Psoas muscle (tissue), 8 donors: ENCODE data around the gene NEK10. TPM values are rescaled to one million over a fixed set of nuclear protein-coding genes. Genes with fewer than 3 reads are reported as not detected.
"Not testable (repeated sequence)": the region's sequence is repeated elsewhere in the genome, so short reads cannot be mapped to it uniquely, and the experiment has no call there.

Experiments used
- ATAC-seq, 4 donors: fragments of 200-7000 bp; cut with Tn5 transposase; one replicate each; pipeline ENCODE4 v1.9.1; 2020; ENCODE audit warnings: moderate library complexity in 3 of 4, mild to moderate bottlenecking in 2 of 4
- DNase-seq, 2 donors: peaks; one replicate each; pipeline ENCODE4 v3.0.0-alpha.2; 2020
- H3K27ac ChIP-seq: fragments of 200-600 bp; one replicate; pipeline ENCODE4 v1.8.0; 2022
- H3K27me3 ChIP-seq, 3 donors: fragments of 200-600 bp in 1 of 3; one replicate each; pipeline versions ENCODE4 v1.6.1 to v1.8.0; 2013 to 2022; ENCODE audit warnings: low read length in 2 of 3, mild to moderate bottlenecking in 2 of 3, moderate library complexity in 1 of 3; ENCODE audit not compliant: insufficient read depth in 3 of 3
- H3K36me3 ChIP-seq, 2 donors: fragments of 200-600 bp in 1 of 2; one replicate each; pipeline versions ENCODE4 v1.6.1 to v1.8.0; 2013 to 2022; ENCODE audit warnings: low read depth in 1 of 2, mild to moderate bottlenecking in 1 of 2, moderate library complexity in 1 of 2; ENCODE audit not compliant: insufficient read depth in 1 of 2
- H3K4me1 ChIP-seq: fragments of 200-600 bp; one replicate; pipeline ENCODE4 v1.8.0; 2022
- H3K4me3 ChIP-seq: fragments of 200-600 bp; one replicate; pipeline ENCODE4 v1.8.0; 2022; ENCODE audit warnings: mild to moderate bottlenecking
- H3K9me3 ChIP-seq: fragments of 200-600 bp; one replicate; pipeline ENCODE4 v1.8.0; 2022
- CTCF ChIP-seq: fragments of 200-600 bp; IDR thresholded peaks from one replicate; pipeline ENCODE4 v1.8.0; 2022; ENCODE audit warnings: antibody characterized with exemption
- WGBS, 3 donors: extraction: QIAGEN DNeasy Blood & Tissue Kit; methylation state at CpG; one replicate each; pipeline versions ENCODE4 v1.1.6 to v1.1.7; 2013; 5-methylcytosine and 5-hydroxymethylcytosine counted together
- intact Hi-C, 2 donors: fragments of 100-400 bp; cut with DNase I; formaldehyde crosslinking; loops; one replicate each; pipeline versions ENCODE4 v1.11.0 to v1.14.2; 2022
- long read RNA-seq, 2 donors: library from polyadenylated mRNA; unstranded; transcript quantifications; one replicate each; pipeline ENCODE4 v2.0.0, GENCODE V29; 2021
- polyA plus RNA-seq, 3 donors: library from polyadenylated mRNA; stranded (reverse); fragments of 200-250 nt; gene quantifications; one replicate each; pipeline ENCODE4 v1.2.3, GENCODE V29; 2013
- total RNA-seq, 4 donors: library from RNA; stranded (reverse); fragmentation: NEBNext Ultra II Directional in 2 of 4; extraction: Animal tissue kit (Norgen Biotek cat#: 25700) in 2 of 4; gene quantifications; one replicate each; pipeline versions ENCODE4 v1.2.1 to v1.2.4, GENCODE V29; 2021 to 2023
- donor health status: healthy with polysubstance abuse.
- donor health status: DM: no; HTN: no; CAD: no; lungs with moderate emphysema.
- donor health status: Bipolar disorder and iron deficiency.
- donor health status: healthy.
- donor health status: DM: yes; HTN: yes; CAD: no.
- donor health status: DM: no; HTN: no; CAD: no.
- donor health status: DM: no; HTN: no; CAD: no.
- donor health status: DM: yes; HTN: yes; CAD: no.

Gene NEK10
- total RNA-seq (10 to 100 TPM in 1 of 4 donors, 1 to 10 TPM in 3; 5.0 to 16.6 (median 6.4) TPM), polyA plus RNA-seq (1 to 10 TPM in 2 of 3 donors, under 1 TPM in 1; 0.44 to 4.1 (median 1.3) TPM)
- long read RNA-seq, donor 1, partial matches to known transcripts = 1 of 1 reads
- long read RNA-seq, donor 1, other reads (novel, unspliced or antisense) = 0 of 1 reads
- long read RNA-seq, donor 2, partial matches to known transcripts = 3 of 10 reads
- long read RNA-seq, donor 2, other reads (novel, unspliced or antisense) = 7 of 10 reads

GRCh38 chr3:27368831-27369607, at the start of gene NEK10:
TSS of gene NEK10 (minus strand) at chr3:27369383. CDS start at chr3:27352882, 16,501 bp downstream.
- Histone ChIP-seq H3K27ac (no peak within 1 kb of the TSS), H3K36me3 (peaks cover 0 to 3% of the 10 kb centered on the region in 2 donors), H3K27me3 (no peaks in the 10 kb centered on the region), H3K4me3 (peak within 1 kb of the TSS; percentile 87), H3K4me1 (peaks cover 5% of the 10 kb centered on the region), H3K9me3 (no peaks in the 10 kb centered on the region)
- WGBS, 3 donors = 4 to 5% (median 4%) methylated on average over 48 of the region's 48 CpGs
- ATAC-seq (peak; percentile 99 to 100 (median 100)), DNase-seq (peak; percentile 83 to 93)
- TF ChIP-seq CTCF = peak; percentile 10
- intact Hi-C loops = no loop called here

- no peak overlapping the region for H3K4me3 ChIP-seq
- peaks cover 3 to 48% of the 10 kb centered on the region in 2 donors for H3K36me3 ChIP-seq
- intact Hi-C loops = no loop called here
- no peaks in the 10 kb centered on the region for H3K9me3 ChIP-seq
- WGBS, 3 donors = 67 to 69% (median 69%) methylated on average over 1 of the region's 1 CpG
- no peak overlapping the region for H3K27ac ChIP-seq
- no peaks in the 10 kb centered on the region for H3K4me1 ChIP-seq
- H3K27me3 ChIP-seq = no peaks in the 10 kb centered on the region
- no peak for ATAC-seq
- no peak for TF ChIP-seq CTCF
- DNase-seq = no peak
Observed at GRCh38 chr3:27415202-27415601, 46.0 kb upstream of the NEK10 start.

- ATAC-seq = no peak
- peaks cover 0 to 66% of the 10 kb centered on the region in 2 donors for H3K36me3 ChIP-seq
- H3K4me3 ChIP-seq = no peak overlapping the region
- no peaks in the 10 kb centered on the region for H3K27me3 ChIP-seq
- no peak for DNase-seq
- intact Hi-C loops = no loop called here
- no peaks in the 10 kb centered on the region for H3K9me3 ChIP-seq
- H3K4me1 ChIP-seq = no peaks in the 10 kb centered on the region
- no peak overlapping the region for H3K27ac ChIP-seq
- no peak for TF ChIP-seq CTCF
- 61 to 65% (median 64%) methylated on average over 3 of the region's 3 CpGs for WGBS, 3 donors
Observed at GRCh38 chr3:27392950-27393679, 23.9 kb upstream of the NEK10 start.

GRCh38 chr3:27392414-27392813, 23.2 kb upstream of the NEK10 start:
- intact Hi-C loops, H3K27me3 ChIP-seq, H3K4me1 ChIP-seq, H3K27ac ChIP-seq, DNase-seq, ATAC-seq, H3K9me3 ChIP-seq, H3K4me3 ChIP-seq: not testable (repeated sequence)
- H3K36me3 ChIP-seq = peaks cover 0 to 59% of the 10 kb centered on the region in 2 donors
- 93 to 96% (median 95%) methylated on average over 10 of the region's 10 CpGs for WGBS, 3 donors

GRCh38 chr3:27391796-27392195, 22.6 kb upstream of the NEK10 start:
- H3K9me3 ChIP-seq = no peaks in the 10 kb centered on the region
- intact Hi-C loops = no loop called here
- no peak overlapping the region for H3K27ac ChIP-seq
- TF ChIP-seq CTCF = no peak
- H3K4me1 ChIP-seq = no peaks in the 10 kb centered on the region
- WGBS, 3 donors = 97 to 100% (median 100%) methylated on average over 1 of the region's 1 CpG
- H3K4me3 ChIP-seq = no peak overlapping the region
- no peaks in the 10 kb centered on the region for H3K27me3 ChIP-seq
- H3K36me3 ChIP-seq = peaks cover 0 to 53% of the 10 kb centered on the region in 2 donors
- no peak for ATAC-seq
- DNase-seq = no peak
